Stimulated activated CD8-positive, alpha-beta memory T cell treated with anti-CD3 and anti-CD28 coated beads, Interleukin-15, amount 100 ng/mL, for 24 hours (primary cell): ENCODE results near the gene ARID4A.
"Not testable (repeated sequence)": the region's sequence is repeated elsewhere in the genome, so short reads cannot be mapped to it uniquely, and the experiment has no call there.

Source experiments
- DNase-seq: peaks from one replicate; pipeline ENCODE4 v3.0.0-alpha.2; 2020; ENCODE audit warnings: low read depth

The ARID4A gene, protein sequence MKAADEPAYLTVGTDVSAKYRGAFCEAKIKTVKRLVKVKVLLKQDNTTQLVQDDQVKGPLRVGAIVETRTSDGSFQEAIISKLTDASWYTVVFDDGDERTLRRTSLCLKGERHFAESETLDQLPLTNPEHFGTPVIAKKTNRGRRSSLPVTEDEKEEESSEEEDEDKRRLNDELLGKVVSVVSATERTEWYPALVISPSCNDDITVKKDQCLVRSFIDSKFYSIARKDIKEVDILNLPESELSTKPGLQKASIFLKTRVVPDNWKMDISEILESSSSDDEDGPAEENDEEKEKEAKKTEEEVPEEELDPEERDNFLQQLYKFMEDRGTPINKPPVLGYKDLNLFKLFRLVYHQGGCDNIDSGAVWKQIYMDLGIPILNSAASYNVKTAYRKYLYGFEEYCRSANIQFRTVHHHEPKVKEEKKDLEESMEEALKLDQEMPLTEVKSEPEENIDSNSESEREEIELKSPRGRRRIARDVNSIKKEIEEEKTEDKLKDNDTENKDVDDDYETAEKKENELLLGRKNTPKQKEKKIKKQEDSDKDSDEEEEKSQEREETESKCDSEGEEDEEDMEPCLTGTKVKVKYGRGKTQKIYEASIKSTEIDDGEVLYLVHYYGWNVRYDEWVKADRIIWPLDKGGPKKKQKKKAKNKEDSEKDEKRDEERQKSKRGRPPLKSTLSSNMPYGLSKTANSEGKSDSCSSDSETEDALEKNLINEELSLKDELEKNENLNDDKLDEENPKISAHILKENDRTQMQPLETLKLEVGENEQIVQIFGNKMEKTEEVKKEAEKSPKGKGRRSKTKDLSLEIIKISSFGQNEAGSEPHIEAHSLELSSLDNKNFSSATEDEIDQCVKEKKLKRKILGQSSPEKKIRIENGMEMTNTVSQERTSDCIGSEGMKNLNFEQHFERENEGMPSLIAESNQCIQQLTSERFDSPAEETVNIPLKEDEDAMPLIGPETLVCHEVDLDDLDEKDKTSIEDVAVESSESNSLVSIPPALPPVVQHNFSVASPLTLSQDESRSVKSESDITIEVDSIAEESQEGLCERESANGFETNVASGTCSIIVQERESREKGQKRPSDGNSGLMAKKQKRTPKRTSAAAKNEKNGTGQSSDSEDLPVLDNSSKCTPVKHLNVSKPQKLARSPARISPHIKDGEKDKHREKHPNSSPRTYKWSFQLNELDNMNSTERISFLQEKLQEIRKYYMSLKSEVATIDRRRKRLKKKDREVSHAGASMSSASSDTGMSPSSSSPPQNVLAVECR

DNA sequence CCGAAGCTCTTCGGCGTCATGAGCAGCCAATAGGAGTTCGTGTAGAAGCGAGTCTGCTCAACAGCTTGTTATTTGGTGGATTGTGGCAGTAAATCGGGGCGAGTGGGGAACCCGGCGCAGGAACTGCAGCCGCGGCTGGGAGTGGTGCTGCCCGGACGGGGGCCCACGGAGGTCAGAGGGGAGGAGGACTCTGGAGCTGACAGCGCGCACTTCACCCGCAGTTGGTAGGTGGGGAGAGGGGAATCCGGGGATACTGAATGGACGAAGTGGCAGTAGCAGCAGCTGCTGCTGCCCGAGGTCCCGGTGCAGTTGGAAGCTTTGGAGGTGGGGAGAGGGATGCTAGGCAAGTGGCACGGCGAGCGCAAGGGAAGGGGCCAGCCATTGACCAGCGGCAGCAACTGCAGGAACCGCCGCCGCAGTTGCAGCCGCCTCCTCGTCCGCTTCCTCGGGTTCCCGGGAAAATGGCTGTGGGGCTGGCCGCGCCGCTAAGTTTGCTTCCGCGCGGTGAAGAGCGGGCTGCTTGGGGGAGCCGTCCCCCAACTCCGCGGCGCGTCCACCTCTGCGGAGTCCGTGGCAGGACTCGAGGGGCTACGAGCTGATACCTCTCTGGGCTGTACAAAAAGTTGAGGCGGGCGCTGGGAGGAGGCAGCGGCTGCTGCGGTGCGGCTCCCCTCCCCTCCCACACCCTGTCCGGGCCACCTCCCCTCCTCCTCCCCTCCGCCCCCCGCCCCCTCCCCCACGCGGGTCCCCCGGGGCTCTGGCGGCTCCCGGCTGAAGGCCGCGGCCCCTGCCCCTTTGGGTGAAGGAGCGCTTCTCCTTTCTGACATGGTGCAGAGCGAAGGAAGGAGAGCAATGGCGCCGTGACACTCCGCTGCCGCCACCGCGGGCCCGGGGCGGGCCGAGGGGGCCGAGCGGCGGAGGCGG is at the start of gene ARID4A:
ARID4A (plus strand) TSS at position 79 of the 924 bp plus-strand sequence. CDS start 1,300 bp downstream, outside the sequence.
- DNase-seq: peak; percentile 43

DNA sequence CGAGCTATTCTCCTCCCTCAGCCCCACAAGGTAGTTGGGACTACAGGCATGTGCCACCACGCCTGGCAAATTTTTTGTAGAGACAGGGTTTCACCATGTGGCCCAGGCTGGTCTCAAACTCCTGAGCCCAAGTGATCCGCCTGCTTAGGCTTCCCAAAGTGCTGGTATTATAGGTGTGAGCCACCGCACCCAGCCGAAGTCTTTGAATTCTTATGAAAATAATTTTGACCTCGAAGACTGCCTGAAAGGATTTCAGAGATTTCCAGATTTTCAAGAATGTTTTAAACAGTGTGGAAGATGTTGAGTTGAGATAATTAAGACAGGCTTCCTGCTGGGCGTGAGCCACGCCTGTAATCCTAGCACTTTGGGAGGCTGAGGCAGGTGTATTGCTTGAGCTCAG is 48.7 kb upstream of the ARID4A start:
- DNase-seq: no peak

DNA sequence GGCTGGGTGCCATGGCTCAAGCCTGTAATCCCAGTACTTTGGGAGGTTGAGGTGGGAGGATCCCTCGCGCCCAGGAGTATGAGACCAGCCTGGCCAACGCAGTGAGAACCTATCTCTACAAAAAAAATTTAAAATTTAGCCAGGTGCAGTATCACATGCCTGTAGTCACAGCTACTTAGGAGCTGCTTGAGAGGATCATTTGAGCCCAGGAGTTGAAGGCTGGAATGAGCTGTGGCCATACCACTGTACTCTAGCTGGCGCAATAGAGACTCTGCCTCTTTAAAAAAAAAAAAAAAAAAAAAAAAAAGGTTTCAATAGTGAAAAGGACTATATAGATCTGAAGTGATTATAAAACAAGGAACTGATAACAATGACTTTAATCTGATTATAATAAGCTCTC is 40.2 kb upstream of the ARID4A start:
- no peak for DNase-seq

DNA sequence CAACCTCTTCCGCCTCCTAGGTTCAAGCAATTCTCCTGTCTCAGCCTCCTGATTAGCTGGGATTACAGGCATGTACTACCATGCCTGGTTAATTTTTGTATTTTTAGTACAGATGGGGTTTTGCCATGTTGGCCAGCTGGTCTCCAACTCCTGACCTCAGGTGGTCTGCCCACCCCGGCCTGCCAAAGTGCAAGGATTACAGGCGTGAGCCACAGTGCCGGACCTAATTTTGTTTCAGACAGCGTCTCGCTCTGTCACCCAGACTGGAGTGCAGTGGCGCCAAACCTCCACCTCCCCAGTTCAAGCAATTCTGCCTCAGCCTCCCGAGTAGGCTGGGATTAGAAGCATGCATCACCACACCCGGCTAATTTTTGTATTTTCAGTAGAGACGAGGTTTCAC is 36.4 kb upstream of the ARID4A start:
- not testable (repeated sequence) for DNase-seq

DNA sequence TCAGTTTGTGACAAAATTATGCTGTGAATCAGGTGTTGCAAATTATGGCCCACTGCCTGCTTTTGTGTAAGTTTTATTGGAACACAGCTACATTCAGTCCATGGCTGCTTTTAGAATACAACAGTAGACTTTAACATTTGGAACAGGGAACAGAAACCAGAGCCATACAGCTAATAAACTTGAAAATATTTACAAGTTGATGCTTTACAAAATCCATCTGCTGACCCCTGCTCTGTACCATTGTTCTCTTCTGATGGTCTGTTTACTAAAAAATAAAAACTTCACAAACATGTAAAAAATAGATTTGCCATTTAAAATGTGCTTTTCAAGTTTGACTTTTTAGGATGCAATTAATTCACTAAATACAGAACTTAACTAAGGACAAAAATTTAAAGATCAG is 33.0 kb upstream of the ARID4A start:
- DNase-seq: no peak

DNA sequence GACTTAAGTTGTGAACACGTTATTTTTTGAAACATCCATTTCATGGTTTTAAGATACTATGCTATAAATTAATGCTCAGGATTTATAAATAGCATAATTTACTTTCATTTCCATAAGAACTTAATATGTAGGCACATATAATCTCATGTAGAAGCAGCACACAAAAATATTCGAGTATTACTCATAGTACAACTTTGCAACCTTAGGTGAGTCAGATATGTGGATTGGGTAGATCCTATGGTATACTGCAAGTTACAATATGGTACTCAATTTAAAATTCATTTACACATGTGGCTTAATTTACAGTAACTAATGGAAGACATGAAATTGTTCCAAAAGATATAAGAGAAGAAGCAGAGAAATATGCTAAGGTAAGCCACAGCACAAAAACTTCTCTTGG is 27.7 kb upstream of the ARID4A start:
- no peak for DNase-seq

DNA sequence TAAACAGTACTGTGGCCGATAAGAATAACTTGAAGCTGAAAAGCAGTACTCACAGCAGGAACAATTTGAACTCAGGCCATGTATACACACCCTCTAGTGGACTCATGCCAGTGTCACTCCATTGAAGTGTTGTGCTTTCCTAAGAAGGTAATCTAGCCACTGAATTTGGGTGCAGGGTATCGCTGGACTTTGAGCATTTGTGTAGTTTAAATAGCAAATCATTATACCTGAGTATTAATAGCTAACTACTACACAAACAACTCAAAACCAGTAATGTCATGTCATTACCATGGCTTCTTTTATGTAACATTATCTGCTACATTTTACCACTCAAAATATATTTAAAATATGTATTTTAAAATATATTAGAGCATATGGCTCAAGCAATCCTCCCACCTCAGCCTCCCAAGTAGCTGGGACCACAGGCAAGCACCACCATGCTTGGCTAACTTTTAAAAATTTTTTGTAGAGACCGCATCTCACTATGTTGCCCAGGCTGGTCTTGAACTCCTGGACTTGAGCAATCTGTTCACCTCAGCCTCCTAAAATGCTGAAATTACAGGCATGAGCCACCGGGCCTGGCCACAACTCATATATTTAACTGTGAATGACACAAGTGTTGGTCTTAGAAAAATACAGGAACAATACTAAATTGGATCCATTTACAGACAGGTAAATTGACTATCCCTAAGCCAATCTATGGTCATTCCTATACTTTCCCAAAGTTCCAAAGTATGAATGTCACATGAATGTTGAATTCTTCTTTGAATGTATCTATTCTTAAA is 25.6 kb upstream of the ARID4A start:
- DNase-seq: no peak

DNA sequence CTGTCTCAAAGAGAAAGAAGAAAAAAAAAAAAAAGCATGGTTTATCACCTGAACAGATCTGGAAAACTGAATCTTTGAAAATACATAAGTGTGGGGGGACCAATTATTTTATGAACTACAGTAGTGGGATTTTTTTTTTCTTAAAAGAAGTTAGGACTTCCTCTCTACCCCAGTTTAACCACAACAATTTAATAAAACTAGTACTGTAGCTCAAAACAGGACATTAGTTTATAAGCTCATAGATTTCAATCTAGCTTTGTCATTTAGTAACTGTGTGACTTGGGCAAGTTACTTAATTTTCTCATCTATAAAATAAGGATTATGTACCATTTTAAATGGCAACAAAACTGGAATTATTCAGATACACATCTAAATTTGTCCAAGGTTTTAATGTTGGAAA is 23.5 kb upstream of the ARID4A start:
- no peak for DNase-seq

DNA sequence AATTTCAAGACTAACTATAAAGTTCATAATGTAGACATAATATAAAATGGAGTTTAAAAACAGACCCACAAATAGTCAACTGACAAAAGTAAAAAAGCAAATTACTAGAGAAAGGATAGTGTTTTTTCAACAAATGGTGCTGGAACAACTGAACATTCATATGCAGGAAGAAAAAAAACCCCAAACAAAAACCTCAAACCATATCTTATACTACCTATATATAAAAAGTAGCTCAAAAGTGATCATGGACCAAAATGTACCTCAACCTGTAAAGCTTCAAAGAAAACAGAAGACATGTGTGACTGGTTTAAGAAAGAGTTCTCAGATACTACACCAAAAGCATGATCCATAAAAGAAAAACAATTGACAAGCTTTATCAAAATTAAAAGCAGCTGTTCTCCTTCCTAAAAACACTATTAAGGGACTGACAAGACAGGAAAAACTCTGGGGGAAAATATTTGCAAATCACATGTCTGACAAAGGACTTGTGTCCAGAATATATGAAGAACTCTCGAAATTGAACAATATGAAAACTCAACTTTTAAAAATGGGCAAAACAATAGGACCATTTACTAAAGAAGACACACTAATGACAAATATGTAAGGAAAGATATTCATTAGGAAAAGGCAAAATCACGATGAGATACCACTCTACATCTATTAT is 22.7 kb upstream of the ARID4A start:
- no peak for DNase-seq

DNA sequence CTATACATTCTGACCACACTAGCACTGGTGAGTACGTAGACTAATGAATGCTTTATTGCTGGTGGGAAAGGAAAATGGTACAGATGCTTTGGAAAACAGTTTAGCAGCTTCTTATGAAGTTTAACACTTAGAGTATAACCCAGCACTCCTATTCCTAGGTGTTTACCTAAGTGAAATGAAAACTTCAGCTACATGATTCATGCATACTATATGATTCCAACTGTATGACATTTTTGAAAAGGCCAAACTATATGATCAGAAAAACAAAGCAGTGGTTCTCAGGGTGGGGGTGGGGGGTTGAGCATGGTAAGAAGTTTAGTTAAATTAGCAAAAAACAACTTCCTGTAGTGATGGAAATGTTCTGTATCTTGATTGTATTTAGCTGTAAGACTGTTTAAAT is 22.1 kb upstream of the ARID4A start:
- DNase-seq: no peak

DNA sequence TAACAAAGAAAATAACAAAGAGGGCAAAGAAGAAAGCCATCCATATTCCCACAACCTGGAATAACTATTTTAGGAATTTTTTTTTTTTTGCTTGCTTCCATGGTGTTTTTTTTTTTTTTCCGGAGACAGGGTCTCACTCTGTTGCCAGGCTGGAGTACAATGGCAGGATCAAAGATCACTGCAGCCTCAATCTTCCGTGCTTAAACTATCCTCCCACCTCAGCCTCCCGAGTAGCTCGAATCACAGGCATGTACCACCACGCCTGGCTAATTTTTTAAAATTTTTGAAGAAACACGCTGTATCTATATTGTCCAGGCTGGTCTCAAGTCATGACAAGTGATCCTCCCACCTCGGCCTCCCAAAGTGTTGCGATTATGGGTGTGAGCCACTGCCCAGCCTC is 20.2 kb upstream of the ARID4A start:
- DNase-seq: no peak

DNA sequence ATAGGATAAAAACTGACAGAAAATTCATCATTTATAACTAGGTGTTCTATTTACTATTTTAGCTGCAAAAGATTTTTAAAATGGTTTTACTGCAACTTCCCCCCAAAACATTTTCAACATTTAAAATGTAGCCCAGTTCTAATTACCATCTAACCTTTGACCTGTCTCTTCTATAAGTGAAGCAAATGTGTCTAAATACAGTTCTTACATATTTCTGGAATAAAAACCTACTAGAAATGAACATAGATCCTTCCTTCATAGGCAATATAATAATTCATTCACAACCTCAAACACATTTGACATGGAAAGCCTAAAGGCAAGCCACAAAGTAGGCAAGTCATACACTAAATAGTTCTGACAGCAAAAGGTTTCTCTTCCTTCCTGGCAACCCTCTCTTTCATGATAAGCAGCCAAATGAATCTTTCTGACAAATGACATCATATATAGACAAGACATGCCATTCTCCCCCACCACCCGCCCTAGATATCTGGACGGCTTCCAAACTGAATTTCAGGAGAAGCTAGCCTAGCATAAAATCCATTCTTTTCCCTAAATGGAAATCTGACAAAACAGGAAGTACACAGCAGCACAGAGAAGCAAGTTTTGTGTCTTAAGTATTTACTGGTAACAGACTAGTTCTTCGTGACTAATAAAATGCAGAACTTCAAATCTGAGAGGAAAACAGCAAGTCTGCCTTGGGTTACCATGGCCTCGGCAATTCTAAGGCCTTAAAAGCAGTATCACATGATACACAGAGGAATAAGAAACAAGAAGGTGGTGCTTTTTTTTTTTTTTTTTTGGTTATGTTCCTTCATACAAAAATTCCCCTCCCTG is 17.2 kb upstream of the ARID4A start:
- DNase-seq: no peak

DNA sequence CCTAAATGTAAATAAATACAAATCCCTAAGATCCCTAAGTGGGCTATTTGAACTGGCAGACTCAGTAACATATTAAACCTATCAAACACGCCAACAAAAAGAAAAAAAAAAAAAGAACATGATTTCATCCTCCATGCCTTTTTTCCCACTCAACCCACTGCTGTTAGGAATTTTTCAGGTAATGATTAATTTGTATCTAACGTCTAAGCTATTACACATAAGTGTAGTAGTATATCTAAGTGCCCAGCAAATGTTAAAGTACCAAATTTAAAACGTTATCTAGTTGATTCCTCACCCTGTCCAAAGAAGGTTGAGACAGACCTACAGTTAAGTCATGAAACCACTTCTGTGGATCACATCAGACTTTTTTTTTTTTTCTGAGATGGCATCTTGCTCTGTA is 16.4 kb upstream of the ARID4A start:
- no peak for DNase-seq

DNA sequence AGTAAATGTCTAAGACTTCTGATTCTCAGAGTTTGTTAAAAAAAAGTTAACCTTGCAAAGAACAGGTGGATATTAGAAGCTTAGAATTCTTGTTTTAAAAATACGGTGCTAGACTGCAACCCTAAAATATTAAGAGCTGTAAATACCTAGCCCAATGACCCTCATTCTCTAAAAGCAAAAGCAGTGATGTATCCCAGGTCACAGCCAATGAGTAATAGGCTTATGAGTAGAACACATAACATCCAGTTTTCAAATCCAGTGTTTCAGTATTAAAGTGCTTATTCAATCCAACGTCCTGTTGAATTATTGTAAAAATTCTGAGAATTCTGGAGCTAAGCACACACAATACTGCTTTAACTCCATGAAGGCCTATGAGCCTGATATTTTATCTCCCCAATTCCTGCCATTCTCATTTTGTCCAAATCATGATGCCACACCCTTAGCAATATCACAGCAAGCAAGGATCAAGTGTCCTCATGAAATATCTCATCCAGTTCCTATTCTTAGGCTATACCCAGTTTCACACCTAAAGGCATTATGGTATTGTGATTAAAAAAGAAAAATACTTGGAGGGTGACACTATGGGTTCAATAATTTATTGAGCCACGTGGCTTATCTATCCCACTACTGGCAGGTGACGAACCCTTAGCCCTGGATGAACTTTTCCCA is 15.3 kb upstream of the ARID4A start:
- DNase-seq: no peak

DNA sequence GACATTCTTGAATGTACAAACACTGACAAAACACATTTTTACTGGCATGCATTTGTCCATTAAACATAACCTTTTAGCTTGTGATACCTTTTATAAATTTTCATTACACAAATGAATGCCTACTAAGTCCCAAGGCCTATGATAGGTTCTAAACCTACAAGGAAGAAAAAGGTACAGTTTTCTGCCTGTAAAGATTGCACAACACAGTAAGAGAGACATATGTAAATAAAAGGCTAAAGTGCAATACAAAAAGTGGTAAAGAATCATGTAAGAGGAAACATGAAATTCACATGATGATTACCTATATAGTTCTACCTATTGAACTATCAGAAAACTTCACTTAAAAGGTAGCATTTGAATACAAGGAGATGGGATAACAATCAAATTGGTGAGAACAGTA is 14.6 kb upstream of the ARID4A start:
- DNase-seq: no peak

DNA sequence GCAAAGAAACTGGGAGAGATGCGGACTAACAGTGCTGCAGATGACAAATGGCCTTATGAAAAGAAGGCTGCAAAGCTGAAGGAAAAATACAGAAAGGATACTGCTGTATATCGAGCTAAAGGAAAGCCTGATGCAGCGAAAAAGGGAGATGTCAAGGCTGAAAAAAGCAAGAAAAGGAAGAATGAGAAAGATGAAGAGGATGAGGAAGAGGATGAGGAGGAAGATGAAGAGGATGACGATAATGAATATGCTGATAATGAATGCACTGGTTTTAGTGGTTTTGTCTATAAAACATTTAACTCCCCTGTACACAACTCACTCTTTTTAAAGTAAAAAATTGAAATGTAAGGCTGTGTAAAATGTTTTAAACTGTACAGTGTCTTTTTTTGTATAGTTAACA is 13.2 kb upstream of the ARID4A start:
- no peak for DNase-seq

DNA sequence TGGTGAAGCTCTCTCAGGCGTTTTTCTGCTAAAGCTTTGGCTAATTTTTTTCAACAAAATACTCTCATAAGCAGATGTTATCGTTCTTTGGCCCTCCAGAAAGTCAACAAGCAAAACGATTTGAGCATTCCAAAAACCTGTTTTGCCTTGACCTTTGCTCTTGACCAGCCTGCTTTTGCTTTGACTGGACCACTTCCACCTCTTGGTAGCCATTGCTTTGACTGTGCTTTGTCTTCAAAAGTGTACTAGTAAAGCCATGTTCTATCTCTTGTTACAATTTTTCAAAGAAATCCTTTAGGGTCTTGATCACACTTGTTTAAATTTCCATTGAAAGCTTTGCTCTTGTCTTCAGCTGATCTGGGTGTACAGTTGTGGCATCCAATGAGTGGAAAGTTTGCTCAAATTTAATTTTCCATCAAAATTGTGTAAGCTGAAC is 10.7 kb upstream of the ARID4A start:
- no peak for DNase-seq

DNA sequence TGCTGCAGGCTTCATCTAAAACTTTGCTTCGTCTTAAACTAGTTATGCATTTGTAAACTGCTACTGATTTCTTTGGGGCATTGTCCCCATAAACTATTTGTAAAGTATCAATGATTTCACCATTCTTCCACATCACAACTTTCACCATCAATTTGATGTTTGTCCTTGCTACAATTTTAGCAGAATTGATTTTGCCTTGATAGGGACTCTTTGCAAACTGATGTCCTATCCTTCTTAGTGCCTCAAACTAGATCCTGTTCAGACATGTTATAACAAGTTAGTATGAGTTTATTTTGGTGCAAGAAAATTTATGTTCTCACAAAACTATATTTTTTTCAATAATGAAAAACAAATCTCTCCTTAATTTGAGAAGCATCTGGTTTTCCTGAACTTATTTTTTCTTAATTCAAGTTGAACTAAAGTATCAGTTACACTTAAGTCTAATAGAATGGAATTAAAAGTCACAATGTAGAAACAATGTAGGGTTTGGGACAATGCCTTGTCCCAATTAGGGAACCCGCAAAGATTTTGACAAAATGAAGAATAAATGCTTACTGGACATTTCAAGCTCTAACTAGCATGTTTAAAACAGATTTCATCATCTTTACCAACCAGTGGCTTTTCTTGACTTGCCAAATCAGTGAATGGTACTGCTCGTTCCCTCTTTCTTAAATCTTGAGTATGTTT is 10.1 kb upstream of the ARID4A start:
- no peak for DNase-seq
